ENCODE measurements around the gene ULK1.

Gene ULK1

DNA sequence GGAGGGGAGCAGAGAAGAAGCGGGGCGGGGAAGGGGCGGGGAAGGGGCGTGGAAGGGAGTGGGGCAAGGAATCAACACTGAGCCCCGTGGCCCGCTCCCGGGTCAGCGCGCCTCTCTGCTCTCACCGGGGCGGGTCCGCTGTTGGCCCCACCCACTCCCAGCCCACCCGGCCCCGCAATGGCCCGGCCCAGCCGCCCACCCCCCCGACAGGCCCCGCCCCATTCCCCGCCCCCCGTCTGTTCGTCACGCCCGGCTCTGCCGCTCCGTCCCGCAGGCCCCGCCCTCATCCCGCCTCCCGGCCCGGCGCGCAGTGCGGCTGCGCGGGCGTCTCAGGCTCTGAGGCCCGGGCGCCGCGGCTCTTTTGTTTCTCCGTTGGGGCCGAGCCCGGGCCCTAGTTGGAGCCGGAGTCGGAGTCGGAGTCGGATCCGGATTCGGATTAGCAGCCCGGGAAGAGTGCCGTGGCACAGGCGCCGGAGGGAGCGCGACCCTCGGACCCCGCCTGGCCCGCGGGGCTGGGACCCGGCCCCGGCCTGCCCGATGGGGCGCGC lies at the start of gene ULK1:
TSS of gene ULK1 (plus strand) at position 310 of the 548 bp plus-strand sequence. CDS start 380 bp downstream, outside the sequence.
- peak; percentile 92 for DNase-seq (ENCODE audit: low spot score)

DNA sequence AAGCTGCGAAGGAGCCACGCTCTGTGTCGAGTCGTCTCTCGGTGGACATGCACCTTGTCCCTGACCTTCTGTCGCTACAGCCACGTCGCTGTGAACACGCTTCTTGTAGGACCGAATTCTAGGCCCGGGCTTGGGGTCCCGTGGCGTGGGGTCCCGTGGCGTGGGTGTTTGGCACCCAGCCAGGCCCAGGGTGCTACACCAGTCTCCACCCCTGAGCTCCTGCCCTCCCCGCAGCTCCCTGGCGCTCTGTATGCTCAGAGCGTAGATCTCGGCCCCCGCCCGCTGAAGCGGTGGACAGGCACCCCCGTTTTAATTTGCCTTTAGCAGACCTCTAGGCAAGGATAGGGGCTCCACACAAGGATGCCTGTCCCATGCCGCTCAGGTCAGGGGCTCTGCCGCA lies 49.8 kb upstream of the ULK1 start:
- no peak for DNase-seq (ENCODE audit: low spot score)

DNA sequence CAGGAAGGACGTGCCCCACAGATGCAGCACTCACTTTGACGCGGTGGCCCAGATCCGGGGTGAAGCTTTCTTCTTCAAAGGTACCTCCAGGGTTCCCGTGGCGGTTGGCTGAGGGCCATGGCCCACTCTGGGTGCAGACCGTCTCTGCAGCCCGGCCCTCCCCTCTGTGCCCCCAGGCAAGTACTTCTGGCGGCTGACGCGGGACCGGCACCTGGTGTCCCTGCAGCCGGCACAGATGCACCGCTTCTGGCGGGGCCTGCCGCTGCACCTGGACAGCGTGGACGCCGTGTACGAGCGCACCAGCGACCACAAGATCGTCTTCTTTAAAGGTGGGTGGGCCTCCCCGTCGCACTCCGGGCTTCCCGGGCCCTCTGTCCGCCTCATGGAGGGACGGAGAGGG lies 49.3 kb upstream of the ULK1 start:
- DNase-seq (ENCODE audit: low spot score) = no peak

DNA sequence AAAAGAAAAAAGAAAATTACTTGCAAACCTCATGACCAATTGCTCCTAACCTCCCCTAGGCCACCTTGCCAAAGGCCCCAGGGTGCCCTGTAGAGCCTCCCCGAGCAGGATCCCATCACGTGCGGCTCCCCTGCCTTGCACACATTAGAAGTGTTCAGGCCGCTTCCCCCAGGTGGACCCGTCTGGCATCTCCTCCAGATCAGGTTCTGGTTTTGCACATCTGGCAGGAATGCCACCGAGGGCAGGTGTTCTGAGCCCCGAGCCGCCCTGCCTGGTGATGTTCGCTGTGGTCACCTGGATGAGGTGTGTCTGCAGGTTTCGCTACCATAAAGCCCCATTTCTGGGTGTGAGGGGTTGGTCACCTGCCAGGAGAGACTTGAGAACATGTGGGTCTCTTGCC lies 47.0 kb upstream of the ULK1 start:
- no peak for DNase-seq (ENCODE audit: low spot score)

DNA sequence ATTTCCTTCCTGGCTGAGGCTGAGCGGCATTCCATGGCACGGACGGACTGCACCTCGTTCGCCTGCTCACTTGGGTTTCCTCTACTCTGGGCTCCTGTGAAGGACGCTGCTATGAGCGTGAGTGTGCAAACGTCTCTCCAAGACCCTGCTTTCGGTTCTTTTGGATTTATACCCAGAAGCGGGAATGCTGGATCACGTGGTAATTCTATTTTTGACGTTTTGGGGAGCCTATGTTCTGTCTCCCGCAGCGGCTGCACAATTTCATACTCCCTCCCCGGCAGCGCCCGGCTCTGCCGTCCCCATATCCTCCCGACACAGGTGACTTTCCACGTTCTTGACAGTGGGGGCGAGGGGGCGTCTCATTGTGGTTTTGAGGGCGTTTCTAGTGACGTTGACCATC lies 45.7 kb upstream of the ULK1 start:
- no peak for DNase-seq (ENCODE audit: low spot score)

DNA sequence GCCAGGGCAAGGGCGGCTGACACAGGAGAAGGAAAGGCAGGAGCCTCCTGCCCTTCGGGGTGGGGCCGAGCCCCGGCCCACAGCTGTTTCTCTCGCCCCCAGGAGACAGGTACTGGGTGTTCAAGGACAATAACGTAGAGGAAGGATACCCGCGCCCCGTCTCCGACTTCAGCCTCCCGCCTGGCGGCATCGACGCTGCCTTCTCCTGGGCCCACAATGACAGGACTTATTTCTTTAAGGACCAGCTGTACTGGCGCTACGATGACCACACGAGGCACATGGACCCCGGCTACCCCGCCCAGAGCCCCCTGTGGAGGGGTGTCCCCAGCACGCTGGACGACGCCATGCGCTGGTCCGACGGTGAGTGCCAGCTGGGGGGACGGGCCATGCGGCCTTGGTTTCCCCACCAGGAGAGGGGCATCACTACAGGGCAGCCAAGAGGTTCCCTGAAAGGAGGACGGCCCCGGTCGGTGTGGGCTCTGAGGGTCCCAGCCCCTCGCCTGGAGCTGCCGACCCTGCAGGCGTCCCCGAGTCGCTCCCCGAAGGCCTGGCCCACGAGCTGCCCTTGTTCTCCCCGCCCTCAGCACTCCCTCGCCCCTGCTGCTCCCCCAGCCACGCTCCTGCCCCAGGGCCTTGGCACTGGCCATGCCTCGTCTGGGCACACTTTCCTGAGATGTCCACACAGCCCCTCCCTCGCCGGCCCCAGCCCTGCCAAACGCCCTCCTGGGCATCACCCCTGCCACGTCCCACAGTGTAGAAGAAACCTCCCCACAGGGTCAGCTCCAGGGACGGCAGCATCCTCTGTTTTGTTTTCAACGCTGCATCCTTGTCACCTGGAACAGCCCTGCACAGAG lies 44.5 kb upstream of the ULK1 start:
- DNase-seq (ENCODE audit: low spot score) = no peak

DNA sequence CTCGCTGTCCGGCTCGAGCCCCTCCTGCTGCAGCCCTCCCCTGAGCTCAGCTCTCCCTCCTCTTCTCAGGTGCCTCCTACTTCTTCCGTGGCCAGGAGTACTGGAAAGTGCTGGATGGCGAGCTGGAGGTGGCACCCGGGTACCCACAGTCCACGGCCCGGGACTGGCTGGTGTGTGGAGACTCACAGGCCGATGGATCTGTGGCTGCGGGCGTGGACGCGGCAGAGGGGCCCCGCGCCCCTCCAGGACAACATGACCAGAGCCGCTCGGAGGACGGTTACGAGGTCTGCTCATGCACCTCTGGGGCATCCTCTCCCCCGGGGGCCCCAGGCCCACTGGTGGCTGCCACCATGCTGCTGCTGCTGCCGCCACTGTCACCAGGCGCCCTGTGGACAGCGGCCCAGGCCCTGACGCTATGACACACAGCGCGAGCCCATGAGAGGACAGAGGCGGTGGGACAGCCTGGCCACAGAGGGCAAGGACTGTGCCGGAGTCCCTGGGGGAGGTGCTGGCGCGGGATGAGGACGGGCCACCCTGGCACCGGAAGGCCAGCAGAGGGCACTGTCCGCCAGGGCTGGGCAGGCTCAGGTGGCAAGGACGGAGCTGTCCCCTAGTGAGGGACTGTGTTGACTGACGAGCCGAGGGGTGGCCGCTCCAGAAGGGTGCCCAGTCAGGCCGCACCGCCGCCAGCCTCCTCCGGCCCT lies 43.4 kb upstream of the ULK1 start:
- DNase-seq (ENCODE audit: low spot score) = no peak

DNA sequence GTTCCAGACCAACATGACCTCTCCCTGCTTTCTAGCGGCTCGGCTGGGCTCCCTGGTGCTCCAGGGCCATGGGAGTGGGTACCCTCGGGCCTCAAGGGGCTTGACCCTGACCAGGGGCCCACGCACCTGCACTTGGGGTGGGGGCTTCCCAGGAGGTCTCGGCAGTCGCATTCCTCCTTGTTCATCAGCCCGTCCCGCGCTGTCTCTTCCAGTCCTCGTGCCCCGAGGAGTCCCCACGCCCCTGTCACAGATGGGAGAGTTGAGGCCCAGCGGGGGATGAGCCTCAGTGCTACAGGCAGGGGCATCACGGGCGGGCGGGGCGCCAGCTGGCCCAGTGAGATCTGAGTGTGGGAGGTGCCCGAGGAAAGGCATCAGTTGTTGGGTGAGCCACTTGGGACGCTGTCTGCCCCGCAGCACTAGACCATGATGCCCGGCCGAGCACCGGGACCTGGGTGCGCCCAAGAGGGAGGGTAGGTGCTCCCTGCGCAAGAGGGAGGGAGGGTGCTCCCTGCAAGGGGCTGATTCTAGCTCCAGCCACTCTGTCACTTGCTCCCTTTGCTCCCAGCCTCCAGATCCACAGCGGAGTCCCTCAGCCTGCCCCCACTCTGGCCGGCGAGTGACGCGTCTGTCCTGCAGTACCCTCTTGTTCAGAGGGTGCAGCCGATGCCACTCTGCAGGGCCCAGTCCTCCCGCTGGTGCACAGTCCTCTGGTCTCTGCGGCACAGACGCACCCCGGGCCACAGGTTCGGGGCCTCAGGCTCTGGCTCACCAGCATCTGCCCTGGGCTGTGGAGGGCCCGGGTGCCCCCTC lies 42.5 kb upstream of the ULK1 start:
- peak; percentile 27 for DNase-seq (ENCODE audit: low spot score)

DNA sequence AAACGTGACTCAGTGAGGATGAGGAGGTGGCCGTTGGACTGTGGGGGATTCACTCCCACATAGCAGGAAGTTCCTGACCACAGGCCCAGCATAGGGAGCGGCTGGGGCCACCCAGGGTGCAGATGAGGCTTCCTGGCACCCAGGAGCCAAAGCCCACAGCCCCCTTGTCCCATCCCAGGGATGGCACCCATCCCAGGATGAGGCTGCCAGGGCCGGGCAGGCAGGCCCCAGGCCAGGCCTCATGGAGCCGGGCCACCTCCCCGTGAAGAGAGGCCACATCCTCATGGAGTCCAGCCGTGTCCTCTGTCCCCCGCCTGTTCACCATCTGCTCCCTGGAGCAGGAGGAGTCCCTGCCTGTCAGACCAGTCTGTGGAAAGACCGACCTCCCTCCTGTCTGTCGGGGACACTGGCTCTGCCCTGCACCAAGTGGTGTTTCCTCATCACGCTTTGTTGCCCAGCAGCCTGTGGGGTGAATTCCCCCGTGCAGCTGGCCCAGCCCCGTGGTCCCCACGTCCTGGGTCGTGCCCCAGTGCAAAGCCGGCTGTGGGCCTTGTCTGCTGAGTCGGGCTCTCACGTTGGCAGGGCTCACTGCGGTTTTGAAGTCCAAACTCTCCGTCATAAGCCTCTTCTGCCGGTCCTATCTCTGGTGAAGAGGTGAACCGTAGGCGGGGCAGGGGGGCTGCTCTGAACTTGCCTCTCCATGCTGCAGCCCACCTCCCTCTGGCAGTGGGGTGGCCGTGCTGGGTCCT lies 41.7 kb upstream of the ULK1 start:
- DNase-seq (ENCODE audit: low spot score) = no peak

DNA sequence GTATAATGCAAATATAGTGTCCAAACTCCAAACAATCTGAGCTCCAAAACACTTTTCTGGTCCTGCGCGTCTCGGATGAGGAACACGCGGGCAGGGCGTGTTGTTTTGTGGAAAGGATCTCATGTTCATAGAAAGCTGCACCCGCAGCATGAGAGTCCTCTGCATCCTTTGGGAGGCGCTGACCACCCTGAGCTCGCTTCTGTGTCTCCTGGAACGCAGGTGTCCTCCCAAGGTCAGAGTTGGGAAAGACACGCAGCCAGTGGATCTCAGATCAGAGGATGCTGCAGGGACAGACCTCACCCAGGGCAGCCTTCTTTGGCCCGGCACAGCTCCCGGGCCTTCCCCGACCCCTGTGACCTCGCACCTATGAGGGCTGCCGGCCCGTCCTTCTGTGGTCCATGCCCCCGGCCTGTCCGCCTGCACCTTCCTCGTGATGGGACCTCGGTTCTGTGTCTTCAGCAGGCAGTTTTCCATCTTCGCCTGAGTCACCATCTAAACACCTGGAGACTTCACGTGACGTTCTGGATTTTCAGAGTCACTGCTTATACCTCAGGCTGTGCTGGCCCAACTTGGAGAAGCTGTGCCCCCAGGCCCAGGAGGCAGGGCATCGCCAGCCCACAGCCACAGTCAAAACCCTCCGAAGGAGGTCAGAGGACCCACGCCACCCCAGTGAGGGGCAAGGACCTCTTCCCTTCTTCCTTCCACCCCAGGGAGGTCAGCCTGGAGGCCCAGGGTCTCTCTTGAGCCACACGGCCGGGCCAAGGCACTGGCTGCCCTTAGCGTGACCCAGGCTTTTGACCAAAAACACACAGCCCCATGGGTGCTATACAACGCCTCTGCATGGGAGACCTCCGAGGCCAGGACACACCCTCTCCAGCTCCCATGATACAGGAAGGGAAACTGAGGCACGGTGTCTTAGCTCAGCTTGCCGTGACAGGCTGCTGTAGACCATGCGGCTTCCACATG lies 40.3 kb upstream of the ULK1 start:
- DNase-seq (ENCODE audit: low spot score) = no peak

DNA sequence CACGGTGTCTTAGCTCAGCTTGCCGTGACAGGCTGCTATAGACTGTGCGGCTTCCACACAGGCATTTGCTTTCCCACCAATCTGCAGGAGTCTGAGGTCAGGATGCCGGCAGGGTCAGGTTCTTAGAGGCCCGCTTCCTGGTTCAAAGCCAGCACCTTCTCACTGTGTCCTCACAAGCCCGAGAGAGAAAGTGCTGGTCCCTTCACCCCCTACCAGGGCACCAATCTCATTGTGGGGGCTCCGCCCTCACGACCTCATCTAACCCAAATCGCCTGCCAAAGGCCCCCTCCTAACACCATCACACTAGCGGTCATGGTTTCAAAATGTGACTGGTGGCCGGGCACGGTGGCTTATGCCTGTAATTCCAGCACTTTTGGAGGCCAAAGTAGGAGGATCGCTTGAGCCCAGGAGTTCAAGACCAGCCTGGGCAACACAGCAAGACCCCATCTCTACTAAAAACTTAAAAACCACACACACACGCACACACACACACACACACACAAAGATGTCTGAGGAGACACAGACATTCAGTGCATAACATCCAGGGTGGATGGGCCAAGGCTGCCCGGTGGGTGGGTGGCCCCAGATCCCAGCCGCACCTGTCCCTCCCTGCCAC lies 39.5 kb upstream of the ULK1 start:
- DNase-seq (ENCODE audit: low spot score) = no peak

DNA sequence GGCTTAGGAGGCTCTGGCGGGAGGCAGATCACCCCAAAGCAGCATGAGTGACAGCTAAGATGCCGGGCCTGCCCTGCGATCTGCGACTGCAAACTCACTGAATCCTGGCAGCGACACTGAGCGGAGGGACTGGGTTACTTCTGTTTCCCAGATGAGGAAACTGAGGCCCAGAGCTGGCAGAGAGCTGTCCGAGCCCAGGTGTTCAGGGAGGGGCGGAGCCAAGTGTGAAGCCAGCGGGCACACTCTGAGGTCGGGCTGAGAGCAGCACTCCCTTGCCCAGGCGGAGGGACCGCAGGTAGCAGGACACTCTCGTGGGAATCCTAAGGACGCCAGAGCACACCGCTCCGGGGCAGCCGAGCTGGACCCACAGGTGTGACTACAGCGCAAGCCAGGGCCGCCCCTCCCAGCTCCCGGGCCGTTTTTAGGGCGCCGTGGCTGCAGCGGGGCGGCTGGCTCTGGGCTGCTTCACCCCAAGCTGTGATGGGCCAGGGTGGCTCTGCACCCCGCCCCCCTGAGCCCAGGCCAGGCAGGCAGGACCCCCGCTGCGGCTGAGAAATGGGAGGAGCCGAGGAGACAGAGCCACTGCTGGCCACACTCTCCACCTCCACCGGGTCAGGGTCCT lies 38.8 kb upstream of the ULK1 start:
- DNase-seq (ENCODE audit: low spot score) = no peak

DNA sequence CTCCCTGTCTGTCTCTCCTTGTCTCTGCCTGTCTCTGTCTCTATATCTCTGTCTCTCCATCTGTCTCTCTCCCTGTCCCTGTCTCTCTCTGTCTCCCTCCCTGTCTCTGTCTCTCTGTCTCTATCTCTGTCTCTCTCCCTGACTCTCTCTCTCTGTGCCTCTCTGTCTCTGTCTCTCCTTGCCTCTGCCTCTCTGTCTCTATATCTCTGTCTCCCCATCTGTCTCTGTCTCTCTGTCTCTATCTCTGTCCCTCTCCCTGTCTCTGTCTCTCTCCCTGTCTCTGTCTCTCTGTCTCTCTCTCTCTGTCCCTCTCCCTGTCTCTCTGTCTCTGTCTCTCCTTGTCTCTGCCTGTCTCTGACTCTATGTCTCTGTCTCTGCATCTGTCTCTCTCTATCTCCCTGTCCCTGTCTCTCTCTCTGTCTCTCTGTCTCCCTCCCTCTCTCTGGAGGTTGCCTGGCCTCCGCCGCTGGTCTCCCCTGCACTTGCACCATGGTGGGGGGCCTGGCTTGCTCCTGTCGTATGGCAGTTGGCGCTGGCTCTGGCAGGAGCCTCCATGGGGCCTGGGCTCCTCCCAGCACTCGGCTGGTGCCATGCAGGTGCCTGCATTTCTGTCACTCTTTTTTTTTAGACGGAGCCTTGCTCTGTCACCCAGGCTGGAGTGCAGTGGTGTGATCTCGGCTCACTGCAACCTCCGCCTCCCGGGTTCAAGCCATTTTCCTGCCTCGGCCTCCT lies 37.9 kb upstream of the ULK1 start:
- DNase-seq (ENCODE audit: low spot score) = no peak

DNA sequence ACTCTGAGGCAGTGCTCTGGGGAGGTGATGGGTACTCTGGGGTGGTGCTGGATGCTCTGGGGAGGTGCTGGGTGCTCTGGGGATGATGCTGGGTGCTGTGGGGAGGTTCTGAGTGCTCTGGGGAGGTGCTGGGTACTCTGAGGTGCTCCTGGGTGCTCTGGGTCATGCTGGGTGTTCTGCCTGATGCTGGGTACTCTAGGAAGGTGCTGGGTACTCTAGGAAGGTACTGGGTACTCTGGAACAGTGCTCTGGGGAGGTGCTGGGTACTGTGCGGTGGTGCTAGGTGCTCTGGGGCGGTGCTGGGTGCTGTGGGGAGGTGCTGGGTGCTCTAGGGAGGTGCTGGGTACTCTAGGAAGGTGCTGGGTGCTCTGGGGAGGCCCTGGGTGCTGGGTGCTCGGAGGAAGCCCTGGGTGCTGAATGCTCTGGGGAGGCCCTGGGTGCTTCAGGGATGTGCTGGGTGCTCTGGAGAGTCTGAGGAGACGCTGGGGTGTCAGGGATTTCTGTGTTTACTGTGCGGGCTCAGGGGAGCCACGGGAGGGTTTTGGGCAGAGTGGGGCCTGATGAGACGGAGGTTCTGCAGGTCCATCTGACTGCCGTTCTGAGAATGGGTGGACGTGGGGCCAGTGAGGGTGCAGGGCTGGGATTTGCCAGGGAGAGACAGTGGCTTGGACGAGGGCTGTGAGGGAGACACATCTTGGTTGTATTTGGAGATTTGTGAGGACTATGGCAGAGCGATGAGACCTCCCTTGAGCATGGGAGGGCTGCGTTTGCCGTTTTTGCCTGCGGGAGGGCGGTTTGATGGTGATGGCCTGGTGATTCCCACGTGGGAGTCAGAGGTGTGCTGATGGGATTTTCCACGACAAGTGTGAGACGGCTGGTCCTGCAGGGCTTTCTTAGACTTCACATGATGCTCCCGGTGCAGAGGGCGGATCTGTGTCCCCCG lies 36.2 kb upstream of the ULK1 start:
- no peak for DNase-seq (ENCODE audit: low spot score)

DNA sequence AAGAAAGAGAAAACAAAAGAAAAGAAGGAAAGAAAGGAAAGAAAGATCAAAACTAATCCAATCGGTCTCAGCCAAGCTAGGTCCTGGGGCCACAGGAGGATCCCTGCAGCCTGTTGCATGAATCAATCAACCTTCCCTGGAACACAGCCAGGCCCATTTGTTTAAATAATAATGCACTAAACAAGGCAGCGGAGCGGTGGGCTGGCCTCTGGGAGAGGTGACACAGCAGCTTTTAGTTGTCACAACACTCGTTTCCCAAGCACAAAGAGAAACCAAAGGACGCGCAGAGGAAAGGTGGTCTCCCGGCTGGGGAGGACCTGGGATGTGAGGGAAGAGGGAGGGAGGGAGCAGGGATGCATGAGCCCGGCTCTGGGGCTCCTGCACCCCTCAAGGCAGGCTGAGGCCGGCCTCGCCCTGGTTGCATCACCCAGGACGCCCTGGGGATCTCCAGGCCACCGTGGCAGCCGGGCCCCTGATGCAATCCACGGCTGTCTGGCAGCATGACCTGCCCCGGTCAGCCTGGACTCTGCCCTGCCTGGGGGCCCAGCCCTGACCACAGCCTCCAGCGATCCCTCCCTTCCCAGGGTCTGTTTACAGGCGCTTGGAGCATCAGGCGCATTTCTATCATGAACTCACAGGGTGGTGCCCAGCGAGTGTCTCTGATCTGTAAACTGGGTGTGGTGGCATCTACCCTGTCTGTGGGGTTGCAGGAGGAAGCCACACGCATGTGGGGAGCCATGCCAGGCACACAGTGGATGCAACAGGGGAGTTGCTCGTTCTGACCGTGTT lies 33.8 kb upstream of the ULK1 start:
- peak; percentile 61 for DNase-seq (ENCODE audit: low spot score)

DNA sequence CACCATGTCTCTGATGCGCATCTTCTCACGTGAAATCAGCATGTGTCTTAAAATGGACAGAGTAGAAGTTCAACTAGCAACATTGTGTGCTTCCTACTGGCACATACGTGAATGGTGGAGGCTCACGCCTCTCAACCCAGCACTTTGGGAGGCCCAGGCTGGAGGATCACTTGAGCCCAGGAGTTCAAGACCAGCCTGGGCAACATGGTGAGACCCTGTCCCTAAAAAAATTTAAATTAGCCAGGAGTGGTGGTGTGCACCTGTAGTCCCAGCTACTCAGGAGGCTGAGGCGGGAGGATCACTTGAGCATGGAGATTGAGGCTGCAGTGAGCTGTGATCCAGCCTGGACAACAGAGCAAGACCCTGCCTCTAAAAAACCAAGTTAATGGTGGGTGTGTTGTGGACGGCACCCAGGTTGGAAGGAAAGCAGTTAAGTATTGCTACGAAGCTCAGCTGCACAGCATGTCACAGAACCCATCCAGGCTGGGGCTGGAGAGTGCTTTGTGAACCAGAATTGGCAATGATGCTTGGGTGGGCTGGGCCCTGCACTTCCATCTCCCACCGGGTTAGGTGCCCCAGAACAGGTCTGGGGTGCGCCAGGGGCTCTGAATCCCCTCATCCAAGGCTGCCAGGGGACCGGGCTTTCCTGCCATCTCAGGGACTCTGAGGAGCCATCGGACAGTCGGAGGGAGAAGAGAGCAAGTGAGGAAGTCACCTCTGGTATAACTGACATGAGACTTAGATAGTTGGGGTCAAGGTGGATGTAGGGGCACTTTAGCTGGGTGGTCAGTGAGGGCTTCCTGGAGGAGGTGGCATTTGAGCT lies 33.0 kb upstream of the ULK1 start:
- DNase-seq (ENCODE audit: low spot score) = no peak

Measured in hematopoietic multipotent progenitor cell treated with erythropoietin and hydrocortisone succinate and interleukin-3 and kit ligand, for 15 days (in vitro differentiated cells).